Omental fat pad (tissue), 4 donors: ENCODE results near the gene HSPB3. TPM values are rescaled to one million over a fixed set of nuclear protein-coding genes. Genes with fewer than 3 reads are reported as not detected.
"Not testable (repeated sequence)": the region's sequence is repeated elsewhere in the genome, so short reads cannot be mapped to it uniquely, and the experiment has no call there.

Source experiments
- ATAC-seq: fragments of 150-250 bp; one replicate; pipeline ENCODE4 v1.9.1; 2016; ENCODE audit warnings: mild to moderate bottlenecking, moderate library complexity; ENCODE audit not compliant: low FRiP score
- DNase-seq: peaks from one replicate; pipeline ENCODE4 v3.0.0-alpha.2; 2019; ENCODE audit warnings: low spot score
- total RNA-seq, 4 donors: library from RNA; depleted of rRNA; stranded (reverse); fragments of >200 nt; gene quantifications; one replicate each; pipeline ENCODE4 v1.1.0, GENCODE V29; 2016
- TF ChIP-seq, protein P1 (sequence below), 3 donors: fragments of 450-650 bp; IDR thresholded peaks; one replicate each; pipeline ENCODE4 v1.5.1; 2016 to 2017; ENCODE audit warnings: antibody characterized with exemption in 3 of 3, mild to moderate bottlenecking in 3 of 3, moderate library complexity in 2 of 3

HSPB3 gene
- total RNA-seq, 4 donors from 2014 or later, result not detected

DNA sequence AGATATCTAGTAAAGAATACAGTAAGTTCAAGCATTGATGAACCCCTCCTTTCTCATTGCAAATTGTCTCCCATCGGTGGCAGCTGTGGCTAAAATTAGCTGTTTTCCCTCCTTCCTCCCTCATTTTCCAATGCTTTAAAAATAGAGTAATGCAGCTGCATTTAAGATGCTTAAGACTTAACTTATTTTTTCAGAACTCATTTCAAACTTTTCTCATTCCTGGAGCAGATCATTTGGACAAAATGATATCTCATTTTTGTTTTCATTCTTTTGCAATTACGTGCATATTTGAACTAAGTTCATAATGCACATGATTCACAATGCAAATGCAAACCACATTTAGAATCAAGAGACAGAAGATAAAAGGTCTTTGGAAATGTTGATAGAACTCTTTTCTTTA, 14.6 kb downstream of the HSPB3 start:
- DNase-seq, result no peak
- TF ChIP-seq, protein P1, sequence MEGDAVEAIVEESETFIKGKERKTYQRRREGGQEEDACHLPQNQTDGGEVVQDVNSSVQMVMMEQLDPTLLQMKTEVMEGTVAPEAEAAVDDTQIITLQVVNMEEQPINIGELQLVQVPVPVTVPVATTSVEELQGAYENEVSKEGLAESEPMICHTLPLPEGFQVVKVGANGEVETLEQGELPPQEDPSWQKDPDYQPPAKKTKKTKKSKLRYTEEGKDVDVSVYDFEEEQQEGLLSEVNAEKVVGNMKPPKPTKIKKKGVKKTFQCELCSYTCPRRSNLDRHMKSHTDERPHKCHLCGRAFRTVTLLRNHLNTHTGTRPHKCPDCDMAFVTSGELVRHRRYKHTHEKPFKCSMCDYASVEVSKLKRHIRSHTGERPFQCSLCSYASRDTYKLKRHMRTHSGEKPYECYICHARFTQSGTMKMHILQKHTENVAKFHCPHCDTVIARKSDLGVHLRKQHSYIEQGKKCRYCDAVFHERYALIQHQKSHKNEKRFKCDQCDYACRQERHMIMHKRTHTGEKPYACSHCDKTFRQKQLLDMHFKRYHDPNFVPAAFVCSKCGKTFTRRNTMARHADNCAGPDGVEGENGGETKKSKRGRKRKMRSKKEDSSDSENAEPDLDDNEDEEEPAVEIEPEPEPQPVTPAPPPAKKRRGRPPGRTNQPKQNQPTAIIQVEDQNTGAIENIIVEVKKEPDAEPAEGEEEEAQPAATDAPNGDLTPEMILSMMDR (IDR thresholded peaks at IDR 0.05), result no peak
- ATAC-seq, result no peak

DNA sequence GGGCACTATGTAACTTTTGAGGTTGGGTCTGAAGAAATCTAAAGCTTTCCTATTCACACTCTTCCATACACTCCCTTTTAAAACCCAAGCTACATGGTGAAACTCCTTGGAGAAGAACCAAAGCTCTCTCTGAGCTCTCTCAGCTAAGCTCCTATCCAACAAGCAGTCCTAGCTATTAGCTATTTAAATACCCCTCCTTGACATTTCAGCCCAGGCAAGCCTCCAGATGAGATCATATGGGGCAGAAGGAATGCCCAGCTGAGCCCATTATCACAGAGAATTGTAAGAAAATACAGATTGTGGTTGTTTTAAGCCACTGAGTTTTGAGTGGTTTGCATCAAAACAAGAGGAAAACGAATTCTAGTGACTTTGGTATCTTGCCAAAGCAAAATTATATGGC, 15.2 kb downstream of the HSPB3 start:
- DNase-seq (no peak), ATAC-seq (no peak)
- TF ChIP-seq, protein P1 (IDR thresholded peaks at IDR 0.05), result no peak

DNA sequence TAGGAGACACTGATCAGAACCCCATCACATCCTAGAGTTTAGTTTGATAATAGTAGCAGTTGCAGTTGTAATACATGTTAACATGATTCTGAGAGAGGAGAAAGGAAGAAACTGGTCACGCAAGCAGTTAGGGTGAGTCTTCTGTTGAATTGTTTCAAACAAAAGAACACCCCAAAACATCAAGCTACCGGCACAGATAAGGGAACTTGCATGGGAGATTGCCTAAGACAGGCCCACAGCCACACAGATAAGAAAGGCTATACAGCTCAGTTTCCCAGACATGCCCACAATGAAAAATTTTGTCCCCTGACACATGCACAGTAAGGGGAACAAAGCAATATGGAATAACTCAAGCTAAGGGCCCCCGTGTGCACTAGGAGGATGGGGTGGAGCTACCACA, 15.9 kb downstream of the HSPB3 start:
- ATAC-seq, result no peak
- no peak for DNase-seq

DNA sequence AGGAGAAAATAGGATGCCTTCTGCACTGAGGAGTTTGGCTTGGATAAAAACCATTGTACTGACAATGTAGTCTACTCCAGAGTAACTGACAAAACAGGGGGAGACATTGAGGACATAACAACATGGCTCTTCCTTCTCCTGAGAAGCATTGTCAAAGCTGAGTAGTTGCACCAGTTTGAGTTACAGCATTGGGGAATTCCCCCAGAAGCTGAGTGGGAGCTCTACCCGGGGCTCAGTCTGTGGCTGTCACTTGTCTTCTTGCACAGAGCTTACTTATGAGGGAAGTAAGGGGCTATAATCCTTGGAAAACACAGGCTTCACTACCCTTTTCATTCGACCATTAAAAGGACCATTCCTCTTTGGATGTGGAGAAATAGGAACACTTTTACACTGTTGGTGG, 21.2 kb downstream of the HSPB3 start:
- DNase-seq (no peak), ATAC-seq (no peak)
- TF ChIP-seq, protein P1 (IDR thresholded peaks at IDR 0.05), result no peak

More for the DNA sequence above, 15.9 kb downstream of the HSPB3 start:
- TF ChIP-seq, protein P1 (IDR thresholded peaks at IDR 0.05), result no peak

DNA sequence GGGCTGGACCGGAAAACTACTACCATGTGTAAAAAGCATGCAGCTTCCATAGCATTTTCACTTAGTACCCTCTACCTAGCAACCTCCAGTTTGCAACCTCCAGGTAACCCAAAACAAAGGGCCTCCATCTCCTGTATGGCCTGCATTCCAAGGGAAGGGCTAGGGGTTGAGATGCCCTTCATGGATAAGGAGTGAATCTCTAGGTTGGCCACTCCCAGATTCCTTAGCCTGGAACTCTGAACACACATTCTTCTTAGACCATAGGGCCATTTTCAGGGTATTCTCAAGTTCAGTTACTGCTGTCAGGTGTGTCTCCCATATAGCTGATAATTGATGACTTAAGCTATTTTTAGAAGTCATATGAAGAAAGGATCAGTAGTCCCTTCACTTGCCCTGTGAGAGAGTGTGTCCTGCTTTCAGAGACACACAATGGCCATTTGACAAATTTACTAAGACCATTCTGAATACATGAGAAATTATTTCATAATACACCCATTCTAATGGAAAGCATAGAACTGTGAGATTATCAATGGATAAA, 22.5 kb downstream of the HSPB3 start:
- ATAC-seq, result no peak
- no peak for DNase-seq

DNA sequence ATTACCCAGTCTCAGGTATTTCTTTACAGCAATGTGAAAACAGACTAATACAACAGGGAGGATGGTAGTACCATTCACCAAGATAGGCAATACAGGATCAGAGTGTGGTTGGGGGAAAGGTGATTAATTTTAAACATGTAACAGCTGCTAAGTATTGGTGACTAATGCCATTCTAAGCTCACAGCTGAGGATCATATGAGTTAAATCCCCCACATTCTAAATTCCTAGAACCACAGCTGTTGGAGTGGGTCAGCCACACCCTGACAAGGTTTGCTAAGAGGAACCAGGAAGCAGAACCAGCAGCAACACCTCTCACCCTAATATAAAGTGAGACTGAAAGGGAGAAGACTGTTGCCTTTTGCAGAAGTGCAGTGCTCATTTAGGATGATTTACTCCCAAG, 24.8 kb downstream of the HSPB3 start:
- ATAC-seq (no peak), DNase-seq (no peak)
- TF ChIP-seq, protein P1 (IDR thresholded peaks at IDR 0.05), result no peak

More for the DNA sequence above, 22.5 kb downstream of the HSPB3 start:
- TF ChIP-seq, protein P1 (IDR thresholded peaks at IDR 0.05), result no peak

DNA sequence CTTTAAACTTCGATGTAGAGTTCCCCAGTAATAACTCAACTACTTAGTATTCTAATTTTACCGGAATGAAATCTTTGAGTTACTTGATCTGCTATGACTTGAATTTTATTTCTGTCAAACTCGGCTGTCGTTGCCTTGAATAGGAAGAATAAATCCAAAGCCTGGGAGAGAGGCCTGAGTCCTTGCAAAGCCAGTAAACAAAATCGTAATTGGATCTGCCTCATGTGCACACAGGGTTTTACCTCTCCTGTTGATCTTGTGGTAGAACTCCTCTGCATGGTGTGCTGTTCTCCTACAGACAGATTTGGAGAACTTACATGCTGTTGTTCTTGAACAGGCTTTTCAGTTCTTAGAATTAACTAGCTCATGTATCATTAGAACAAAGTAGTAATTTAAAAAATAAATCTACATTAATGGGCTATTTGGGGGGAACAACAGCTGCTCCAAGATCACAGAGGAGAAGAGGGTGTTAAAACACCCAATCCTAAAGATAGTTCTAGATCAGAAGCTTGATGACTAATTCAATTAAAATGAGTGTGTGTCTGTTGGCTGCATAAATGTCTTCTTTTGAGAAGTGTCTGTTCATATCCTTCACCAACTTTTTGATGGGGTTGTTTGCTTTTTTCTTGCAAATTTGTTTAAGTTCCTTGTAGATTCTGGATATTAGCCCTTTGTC, 28.9 kb downstream of the HSPB3 start:
- DNase-seq (no peak), ATAC-seq (no peak)
- TF ChIP-seq, protein P1 (IDR thresholded peaks at IDR 0.05), result no peak

DNA sequence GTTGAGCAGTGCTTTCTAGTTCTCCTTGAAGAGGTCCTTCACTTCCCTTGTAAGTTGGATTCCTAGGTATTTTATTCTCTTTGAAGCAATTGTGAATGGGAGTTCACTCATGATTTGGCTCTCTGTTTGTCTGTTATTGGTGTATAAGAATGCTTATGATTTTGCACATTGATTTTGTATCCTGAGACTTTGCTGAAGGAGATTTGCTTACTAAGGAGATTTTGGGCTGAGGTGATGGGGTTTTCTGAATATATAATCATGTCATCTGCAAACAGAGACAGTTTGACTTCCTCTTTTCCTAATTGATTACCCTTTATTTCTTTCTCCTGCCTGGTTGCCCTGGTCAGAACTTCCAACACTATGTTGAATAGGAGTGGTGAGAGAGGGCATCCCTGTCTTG, 30.2 kb downstream of the HSPB3 start:
- DNase-seq, ATAC-seq: not testable (repeated sequence)

DNA sequence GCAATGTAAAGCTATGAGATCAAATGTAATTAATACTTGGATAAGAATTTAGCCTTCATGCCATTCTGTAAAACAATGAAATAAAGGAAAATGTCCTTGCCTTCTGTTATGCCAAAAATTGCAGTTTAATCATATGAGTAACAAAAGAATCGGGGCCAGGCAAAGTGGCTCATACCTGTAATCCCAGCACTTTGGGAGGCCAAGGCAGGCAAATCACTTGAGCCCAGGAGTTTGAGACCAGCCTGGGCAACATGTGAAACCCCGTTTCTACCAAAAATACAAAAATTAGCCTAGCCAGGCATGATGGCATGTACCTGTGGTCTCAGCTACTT, 34.1 kb downstream of the HSPB3 start:
- not testable (repeated sequence) for DNase-seq, ATAC-seq
